Epithelial cell of proximal tubule (primary cell): ENCODE measurements around the gene PTPRN2. TPM values are rescaled to one million over a fixed set of nuclear protein-coding genes. Genes with fewer than 3 reads are reported as not detected.

ENCODE experiments used
- DNase-seq: peaks from one replicate; pipeline ENCODE4 v3.0.0-alpha.2; 2011; ENCODE audit warnings: low read depth
- H3K4me3 ChIP-seq: 2 replicates; pipeline ENCODE4 v1.5.1; 2011; ENCODE audit warnings: low read depth, mild to moderate bottlenecking, low read length
- total RNA-seq: library from RNA; depleted of rRNA; stranded (reverse); fragments of >200 nt; gene quantifications from 2 replicates; pipeline ENCODE4 v1.2.3, GENCODE V29; 2015
- TF ChIP-seq, protein P1 (sequence below): conservative IDR thresholded peaks from 2 replicates; pipeline ENCODE4 v1.5.1; 2012; ENCODE audit warnings: low read depth, mild to moderate bottlenecking, low read length

The PTPRN2 gene
- total RNA-seq, 1 donor from 2014 or later = 2.8 TPM

- no peak overlapping the region for H3K4me3 ChIP-seq
- DNase-seq = no peak
- TF ChIP-seq, protein P1, sequence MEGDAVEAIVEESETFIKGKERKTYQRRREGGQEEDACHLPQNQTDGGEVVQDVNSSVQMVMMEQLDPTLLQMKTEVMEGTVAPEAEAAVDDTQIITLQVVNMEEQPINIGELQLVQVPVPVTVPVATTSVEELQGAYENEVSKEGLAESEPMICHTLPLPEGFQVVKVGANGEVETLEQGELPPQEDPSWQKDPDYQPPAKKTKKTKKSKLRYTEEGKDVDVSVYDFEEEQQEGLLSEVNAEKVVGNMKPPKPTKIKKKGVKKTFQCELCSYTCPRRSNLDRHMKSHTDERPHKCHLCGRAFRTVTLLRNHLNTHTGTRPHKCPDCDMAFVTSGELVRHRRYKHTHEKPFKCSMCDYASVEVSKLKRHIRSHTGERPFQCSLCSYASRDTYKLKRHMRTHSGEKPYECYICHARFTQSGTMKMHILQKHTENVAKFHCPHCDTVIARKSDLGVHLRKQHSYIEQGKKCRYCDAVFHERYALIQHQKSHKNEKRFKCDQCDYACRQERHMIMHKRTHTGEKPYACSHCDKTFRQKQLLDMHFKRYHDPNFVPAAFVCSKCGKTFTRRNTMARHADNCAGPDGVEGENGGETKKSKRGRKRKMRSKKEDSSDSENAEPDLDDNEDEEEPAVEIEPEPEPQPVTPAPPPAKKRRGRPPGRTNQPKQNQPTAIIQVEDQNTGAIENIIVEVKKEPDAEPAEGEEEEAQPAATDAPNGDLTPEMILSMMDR = no peak
Measured at GRCh38 chr7:158414486-158414961, 173.1 kb downstream of the PTPRN2 start.

DNA sequence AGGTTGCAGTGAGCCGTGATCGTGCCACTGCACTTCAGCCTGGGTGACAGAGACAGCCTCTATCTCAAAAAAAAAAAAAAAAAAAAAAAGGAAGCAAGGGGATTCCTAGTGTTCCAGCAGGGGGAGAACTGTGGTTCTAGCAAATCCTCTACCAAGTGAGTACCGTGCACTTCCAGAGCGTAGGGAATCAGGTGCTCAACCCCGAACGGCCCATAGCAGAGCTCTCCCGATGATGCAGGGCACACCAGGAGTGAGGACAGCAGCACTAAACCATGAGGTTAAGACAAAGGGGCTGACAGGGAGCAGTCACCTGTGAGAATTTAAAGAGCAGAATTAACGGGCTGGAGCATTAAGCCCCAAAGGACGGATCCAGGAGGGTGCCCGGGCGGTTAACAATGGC is 173.6 kb downstream of the PTPRN2 start:
- H3K4me3 ChIP-seq = no peak overlapping the region
- no peak for DNase-seq
- TF ChIP-seq, protein P1 = no peak

DNA sequence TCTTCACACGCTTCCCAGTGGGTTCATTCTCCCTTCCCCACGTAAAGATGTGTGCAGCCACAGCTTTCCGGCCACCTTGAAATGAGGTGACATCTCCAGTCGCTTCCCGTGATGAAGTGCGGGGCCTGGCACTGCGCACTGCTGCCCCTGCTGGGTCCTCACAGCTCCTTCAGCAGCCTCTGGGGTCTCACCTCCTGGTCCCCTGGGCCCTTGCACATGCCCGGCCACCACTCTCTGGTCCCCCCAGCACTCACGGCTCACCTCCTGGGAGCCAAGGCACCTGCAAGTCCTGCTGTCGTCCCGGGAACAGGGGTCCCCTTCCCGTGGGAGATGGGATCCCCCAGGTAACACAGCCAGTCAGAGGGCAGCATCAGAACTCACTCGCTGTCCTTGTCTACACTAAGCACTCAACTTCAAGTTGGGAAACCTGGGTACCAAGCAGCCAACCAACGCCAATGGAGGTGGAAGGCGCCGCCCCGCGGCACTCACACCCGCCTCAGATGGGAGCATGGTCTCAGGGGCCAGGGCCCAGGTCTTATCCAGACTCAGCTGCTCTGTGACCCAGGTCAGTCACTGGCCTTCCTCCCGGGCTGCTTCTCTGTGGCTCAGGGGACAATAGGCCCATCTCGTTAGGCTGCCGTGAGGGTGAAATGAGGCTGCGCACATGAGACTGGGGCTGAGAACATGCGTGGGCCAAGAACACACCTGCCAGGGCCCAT is 176.2 kb downstream of the PTPRN2 start:
- no peak overlapping the region for H3K4me3 ChIP-seq
- DNase-seq = no peak
- TF ChIP-seq, protein P1 = no peak

DNA sequence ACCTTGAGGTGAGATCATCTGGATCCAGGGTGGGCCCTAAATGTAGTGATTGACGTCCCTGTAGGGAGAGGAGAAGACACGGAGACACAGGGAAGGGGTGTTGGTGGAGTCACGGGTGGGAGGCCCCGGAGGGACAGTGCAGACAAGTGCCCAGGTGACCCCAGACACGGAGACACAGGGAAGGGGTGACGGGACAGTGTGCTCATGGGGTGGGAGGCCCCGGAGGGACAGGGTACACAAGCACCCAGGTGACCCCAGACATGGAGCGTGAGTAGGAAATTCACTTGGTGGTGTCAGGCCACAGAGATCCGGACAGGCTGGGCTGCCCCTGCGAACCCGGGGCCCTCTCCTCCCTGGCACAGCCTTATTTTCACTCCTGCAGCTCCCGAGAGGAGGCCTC is 176.9 kb downstream of the PTPRN2 start:
- H3K4me3 ChIP-seq = no peak overlapping the region
- no peak for DNase-seq
- TF ChIP-seq, protein P1 = no peak

GRCh38 chr7:158409816-158410330 is 177.8 kb downstream of the PTPRN2 start:
- H3K4me3 ChIP-seq = no peak overlapping the region
- TF ChIP-seq, protein P1 = no peak
- no peak for DNase-seq

- TF ChIP-seq, protein P1 = no peak
- H3K4me3 ChIP-seq = no peak overlapping the region
- no peak for DNase-seq
Measured at GRCh38 chr7:158409120-158409519, 178.5 kb downstream of the PTPRN2 start.
